Fibroblast of villous mesenchyme (primary cell): ENCODE results near the gene PPP2R2D. TPM values are rescaled to one million over a fixed set of nuclear protein-coding genes. Genes with fewer than 3 reads are reported as not detected.

Experiments
- DNase-seq: peaks from one replicate; pipeline ENCODE4 v3.0.0-alpha.2; 2010; ENCODE audit warnings: low read depth
- H3K4me3 ChIP-seq: 2 replicates; pipeline ENCODE4 v1.5.1; 2011; ENCODE audit warnings: low read depth, mild to moderate bottlenecking, low read length
- CTCF ChIP-seq: IDR thresholded peaks from 2 replicates; pipeline ENCODE4 v1.5.1; 2012; ENCODE audit warnings: low read depth, mild to moderate bottlenecking, low read length; ENCODE audit not compliant: insufficient read depth
- total RNA-seq: library from RNA; depleted of rRNA; stranded (reverse); fragments of >200 nt; gene quantifications from 2 replicates; pipeline ENCODE4 v1.2.3, GENCODE V29; 2012

The PPP2R2D gene
- total RNA-seq, 1 donor: 30.7 TPM

DNA sequence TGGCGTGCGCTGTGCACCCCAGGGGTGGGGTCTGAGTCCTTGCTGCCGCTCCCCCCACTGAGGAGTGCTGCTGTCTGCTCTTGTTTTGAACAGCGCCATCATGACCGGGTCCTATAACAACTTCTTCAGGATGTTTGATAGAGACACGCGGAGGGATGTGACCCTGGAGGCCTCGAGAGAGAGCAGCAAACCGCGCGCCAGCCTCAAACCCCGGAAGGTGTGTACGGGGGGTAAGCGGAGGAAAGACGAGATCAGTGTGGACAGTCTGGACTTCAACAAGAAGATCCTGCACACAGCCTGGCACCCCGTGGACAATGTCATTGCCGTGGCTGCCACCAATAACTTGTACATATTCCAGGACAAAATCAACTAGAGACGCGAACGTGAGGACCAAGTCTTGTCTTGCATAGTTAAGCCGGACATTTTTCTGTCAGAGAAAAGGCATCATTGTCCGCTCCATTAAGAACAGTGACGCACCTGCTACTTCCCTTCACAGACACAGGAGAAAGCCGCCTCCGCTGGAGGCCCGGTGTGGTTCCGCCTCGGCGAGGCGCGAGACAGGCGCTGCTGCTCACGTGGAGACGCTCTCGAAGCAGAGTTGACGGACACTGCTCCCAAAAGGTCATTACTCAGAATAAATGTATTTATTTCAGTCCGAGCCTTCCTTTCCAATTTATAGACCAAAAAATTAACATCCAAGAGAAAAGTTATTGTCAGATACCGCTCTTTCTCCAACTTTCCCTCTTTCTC, 55.0 kb downstream of the PPP2R2D start:
- no peak for TF ChIP-seq CTCF
- DNase-seq: no peak
- H3K4me3 ChIP-seq: no peak overlapping the region

DNA sequence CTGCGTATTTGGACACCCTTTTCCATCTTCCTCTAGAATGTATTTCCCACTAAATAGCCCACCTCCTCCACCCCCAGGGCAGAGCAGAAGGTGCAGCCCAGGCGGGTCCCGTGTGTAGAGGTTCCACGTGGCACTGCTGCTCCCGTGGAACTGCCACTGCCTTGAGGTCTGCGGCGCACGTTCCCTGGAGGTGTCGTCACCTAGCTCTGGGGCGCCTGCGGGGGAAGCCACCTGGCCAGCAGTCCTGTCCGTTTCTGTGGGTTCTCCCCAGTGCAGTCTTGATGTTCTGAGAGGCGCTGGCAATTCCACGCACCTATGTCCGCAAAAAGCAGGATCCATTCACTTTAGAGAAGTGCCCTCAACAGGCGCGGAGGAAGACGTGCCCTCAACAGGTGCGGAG, 59.0 kb downstream of the PPP2R2D start:
- TF ChIP-seq CTCF: no peak
- H3K4me3 ChIP-seq: no peak overlapping the region
- no peak for DNase-seq

GRCh38 chr10:131960631-131961046, 59.8 kb downstream of the PPP2R2D start:
- no peak for TF ChIP-seq CTCF

DNA sequence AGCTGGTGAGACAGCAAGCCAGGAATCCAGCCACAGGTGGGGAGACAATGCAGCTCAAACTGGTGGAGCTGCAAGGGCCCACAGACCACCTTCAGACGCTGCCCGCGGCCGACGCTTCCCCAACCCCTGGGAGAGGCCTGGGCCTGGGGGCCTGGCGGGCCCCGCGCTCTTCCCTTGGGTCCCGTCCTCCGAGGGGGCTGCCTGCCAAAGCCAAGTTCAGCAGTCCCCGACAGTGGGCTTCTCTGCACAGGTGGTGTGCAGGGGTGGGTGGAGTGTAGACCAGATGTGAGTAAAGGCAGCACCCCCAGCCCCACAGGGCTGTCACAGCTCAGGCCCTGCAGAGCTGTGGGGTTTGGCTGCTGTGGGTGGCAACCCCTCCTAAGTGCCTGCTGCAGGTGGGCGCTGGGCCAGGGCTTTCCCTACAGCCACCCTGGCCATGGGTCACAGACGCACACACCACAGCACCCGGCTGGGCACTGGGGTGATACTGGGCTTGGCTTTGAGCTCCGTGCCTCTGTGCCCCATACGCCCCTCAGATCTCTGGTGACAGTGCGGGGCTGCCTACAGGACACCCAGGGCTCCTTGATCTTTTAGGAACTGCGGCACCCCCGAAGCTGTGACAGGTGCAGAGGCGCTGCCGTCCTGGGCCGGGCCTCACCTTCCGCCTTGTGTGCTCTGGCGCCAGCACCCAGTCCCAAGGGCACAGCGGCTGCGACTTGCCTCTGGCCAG, 60.4 kb downstream of the PPP2R2D start:
- DNase-seq: no peak
- H3K4me3 ChIP-seq: no peak overlapping the region
- no peak for TF ChIP-seq CTCF

More at GRCh38 chr10:131960631-131961046, 59.8 kb downstream of the PPP2R2D start:
- no peak for DNase-seq
- H3K4me3 ChIP-seq: no peak overlapping the region

DNA sequence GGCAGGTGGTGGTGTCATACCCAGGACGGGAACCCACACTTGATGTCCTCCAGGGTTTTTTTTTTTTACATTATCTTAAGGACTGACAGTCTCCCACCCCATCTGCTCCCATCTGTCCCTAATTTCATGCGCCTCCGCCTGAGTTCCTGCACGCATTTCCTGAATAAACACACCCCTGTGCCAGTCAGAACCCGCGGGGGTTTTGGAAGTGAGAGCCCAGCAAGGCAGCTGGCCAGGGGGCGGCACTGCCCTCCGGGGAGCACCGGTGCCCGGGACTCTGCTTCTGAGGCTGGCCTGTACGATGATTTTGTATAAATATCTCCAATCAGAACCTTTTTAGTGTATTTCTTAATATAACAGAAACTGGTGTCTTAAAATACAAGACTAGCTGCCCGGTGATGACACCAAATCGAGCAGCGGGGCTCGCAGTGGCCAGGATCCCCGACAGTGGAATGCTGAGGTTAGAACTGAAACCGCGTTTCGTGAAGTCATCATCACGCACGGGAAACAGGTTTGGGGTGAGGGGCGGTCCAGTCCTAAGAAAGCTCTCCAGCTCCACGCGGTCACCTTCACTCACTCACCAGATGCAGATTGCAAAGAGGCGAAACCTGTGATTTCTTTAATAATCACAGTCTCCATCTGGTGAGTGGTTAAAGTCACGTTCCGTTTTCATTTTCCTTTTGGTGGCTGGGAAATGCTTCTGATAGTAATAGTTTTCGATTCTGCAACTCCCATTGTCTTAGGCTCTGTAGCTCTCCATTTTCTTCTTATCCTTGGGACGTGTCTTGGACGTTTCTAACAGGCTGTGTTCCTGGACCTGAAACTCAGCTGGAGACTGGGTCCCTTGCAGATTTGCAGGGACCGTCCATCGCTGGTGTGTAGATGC, 61.2 kb downstream of the PPP2R2D start:
- no peak for TF ChIP-seq CTCF
- no peak for DNase-seq
- no peak overlapping the region for H3K4me3 ChIP-seq

DNA sequence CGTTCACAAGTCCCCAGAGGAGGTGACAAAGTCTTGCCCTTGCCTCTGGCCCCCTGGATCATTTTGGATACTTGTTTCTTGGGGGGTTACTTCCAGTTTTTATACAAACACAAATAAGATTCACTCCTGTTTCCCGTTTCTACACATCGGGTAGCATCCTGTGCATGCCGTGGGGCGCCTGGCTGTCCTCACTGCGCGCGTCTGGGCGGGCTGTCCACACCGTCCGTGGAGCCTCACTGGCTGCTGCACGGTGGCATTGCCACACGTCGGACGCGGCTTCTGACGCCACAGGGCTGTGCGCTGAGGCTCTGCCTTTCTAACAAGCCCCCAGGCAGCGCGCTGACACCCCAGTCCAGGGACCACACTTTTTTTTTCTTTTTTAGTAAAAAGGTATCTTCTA, 62.5 kb downstream of the PPP2R2D start:
- H3K4me3 ChIP-seq: no peak overlapping the region
- TF ChIP-seq CTCF: no peak
- DNase-seq: no peak
